Epithelial cell of esophagus (primary cell): Measurements from ENCODE around the gene WDFY1.

Experiments
- DNase-seq: peaks from one replicate; pipeline ENCODE4 v3.0.0; 2010; ENCODE audit warnings: low read depth
- H3K4me3 ChIP-seq: 2 replicates; pipeline ENCODE4 v1.5.1; 2011; ENCODE audit warnings: mild to moderate bottlenecking, low read length, control low read depth
- TF ChIP-seq, protein P1 (sequence below): IDR thresholded peaks from 2 replicates; pipeline ENCODE4 v1.5.1; 2011; ENCODE audit warnings: low read depth, mild to moderate bottlenecking, low read length, control low read depth, inconsistent platforms; ENCODE audit not compliant: insufficient read depth; ENCODE audit errors: missing control alignments

WDFY1 gene

DNA sequence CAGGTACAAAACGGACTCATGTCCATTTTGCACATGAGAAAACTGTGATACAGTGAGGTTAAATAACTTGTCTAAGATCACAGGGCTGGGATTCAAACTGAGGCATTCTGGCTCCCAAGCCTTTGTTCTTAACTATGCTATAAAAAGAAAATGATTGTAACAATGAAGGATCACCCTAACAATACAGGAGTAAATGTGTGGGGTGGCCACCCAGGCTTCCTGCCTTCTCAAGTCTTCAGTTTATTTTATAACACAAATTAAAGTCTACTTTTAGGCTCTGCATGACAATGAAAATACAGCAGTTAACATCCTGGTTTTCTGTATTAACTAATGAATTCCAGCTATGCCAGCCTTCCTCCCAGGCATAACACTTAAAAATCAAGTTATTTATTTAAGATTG is 7.6 kb downstream of the WDFY1 start:
- TF ChIP-seq, protein P1, sequence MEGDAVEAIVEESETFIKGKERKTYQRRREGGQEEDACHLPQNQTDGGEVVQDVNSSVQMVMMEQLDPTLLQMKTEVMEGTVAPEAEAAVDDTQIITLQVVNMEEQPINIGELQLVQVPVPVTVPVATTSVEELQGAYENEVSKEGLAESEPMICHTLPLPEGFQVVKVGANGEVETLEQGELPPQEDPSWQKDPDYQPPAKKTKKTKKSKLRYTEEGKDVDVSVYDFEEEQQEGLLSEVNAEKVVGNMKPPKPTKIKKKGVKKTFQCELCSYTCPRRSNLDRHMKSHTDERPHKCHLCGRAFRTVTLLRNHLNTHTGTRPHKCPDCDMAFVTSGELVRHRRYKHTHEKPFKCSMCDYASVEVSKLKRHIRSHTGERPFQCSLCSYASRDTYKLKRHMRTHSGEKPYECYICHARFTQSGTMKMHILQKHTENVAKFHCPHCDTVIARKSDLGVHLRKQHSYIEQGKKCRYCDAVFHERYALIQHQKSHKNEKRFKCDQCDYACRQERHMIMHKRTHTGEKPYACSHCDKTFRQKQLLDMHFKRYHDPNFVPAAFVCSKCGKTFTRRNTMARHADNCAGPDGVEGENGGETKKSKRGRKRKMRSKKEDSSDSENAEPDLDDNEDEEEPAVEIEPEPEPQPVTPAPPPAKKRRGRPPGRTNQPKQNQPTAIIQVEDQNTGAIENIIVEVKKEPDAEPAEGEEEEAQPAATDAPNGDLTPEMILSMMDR = no peak
- no peak overlapping the region for H3K4me3 ChIP-seq
- no peak for DNase-seq

DNA sequence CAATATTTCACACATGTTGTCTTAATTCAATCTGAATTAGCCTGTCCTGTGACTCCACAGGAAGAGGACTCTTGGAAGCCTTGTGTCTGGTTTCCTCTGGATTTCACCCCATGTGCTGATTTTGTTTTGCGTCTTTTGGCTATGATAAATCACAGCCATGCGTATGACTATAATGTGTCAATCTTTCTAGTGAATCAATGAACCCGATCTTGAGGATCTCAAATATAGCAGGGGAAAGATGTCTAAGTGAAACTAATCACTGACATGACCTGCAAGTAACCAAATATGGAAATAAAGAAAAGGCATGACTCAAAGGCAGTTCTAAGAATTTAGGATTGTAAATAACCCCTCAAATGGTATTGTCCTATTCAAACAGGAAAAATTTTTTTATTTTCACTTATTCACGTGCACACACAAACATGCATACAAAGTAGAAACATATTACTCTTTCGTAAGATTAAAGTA is 8.2 kb downstream of the WDFY1 start:
- H3K4me3 ChIP-seq = no peak overlapping the region
- no peak for DNase-seq
- TF ChIP-seq, protein P1 = no peak

DNA sequence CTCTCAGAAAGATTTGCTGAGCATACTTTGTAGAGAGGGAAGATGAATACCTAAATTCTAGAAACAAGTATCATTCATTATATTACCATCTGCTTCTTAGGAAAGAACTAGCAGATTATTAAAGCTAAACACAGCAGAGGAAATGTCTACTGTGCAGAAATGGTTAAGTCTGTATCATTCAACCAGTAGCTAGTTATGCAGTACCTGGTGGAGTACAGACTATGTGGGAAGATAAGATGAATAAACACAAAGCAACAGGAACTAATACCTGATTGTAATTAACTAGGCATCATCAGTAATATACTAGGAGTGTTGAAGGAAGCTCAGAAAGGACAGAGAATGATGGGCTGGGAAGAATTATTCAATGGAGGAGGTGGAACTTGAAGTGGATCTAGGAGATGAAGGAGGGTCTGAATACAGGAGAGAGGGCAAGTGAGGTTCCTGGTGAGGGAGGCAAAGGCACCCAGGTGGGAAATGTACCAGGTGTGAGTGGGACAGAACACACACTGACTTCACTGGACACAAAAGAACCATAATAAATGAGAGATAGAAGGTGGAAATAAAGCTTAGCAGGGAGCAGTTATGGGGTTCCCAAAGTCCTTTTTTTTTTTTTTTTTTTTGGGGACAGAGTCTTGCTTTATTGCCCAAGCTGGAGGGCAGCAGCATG is 9.5 kb downstream of the WDFY1 start:
- no peak for DNase-seq
- TF ChIP-seq, protein P1 = no peak
- no peak overlapping the region for H3K4me3 ChIP-seq

DNA sequence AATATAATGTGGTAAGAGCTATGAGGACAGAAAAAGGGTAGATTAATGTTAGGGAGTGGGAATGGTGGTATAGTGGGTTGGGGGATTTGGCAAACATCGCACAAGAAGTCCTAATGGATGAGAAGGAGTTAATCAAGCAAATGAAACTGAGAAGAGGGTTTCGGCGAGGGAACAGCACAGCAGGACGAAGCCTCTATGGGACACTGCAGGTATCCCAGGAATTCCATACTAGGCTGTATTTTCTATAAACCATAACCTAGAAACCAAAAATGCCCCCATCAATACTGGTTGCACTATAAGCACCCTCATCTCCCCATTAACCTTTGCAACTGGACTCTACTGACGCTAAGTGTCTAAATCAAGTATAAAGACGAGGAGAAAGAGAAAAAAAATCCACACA is 10.3 kb downstream of the WDFY1 start:
- no peak overlapping the region for H3K4me3 ChIP-seq
- TF ChIP-seq, protein P1 = no peak
- no peak for DNase-seq

DNA sequence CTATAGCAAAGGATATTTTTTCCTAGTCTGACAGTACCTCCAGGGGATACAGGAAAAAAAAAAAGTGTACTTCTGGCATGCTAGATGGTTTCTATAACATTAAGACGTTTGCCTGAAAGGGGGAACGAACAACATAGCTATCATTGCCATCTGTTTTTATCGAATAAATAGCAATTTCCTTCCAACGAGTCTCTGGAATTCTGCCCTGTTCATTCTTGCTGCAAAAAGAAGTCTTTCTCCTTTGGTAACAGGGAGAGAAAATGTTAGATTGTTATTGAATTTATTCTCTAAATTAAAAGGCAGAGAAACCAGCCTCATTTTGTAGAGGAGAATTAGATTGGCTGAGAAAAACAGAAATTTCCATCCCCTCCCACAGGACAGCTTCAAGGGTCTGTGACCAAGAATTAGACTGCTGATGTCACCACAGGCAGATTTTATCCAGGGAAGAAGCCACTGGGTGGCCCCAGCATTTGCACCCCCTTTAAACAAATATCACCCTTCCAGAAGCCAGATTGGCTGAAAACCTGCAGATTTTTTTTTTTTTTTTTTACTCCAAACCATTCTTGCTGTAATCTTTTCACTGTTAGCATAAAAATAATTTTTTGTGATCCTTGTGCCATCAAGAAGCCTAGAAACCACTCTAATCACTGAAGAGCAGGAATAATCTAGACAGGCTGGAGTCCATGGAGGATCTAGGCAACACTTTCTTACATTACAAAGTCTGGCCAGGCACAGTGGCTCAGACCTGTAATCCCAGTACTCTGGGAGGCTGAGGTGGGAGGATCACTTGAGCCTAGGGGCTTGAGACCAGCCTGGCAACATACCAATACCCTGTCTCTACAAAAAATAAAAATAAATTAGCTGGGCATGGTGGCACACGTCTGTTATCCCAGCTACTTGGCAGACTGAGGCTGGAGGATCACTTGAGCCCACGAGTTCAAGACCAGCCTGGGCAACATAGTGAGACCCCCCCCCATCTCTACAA is 12.0 kb downstream of the WDFY1 start:
- DNase-seq = no peak
- no peak overlapping the region for H3K4me3 ChIP-seq
- TF ChIP-seq, protein P1 = no peak

DNA sequence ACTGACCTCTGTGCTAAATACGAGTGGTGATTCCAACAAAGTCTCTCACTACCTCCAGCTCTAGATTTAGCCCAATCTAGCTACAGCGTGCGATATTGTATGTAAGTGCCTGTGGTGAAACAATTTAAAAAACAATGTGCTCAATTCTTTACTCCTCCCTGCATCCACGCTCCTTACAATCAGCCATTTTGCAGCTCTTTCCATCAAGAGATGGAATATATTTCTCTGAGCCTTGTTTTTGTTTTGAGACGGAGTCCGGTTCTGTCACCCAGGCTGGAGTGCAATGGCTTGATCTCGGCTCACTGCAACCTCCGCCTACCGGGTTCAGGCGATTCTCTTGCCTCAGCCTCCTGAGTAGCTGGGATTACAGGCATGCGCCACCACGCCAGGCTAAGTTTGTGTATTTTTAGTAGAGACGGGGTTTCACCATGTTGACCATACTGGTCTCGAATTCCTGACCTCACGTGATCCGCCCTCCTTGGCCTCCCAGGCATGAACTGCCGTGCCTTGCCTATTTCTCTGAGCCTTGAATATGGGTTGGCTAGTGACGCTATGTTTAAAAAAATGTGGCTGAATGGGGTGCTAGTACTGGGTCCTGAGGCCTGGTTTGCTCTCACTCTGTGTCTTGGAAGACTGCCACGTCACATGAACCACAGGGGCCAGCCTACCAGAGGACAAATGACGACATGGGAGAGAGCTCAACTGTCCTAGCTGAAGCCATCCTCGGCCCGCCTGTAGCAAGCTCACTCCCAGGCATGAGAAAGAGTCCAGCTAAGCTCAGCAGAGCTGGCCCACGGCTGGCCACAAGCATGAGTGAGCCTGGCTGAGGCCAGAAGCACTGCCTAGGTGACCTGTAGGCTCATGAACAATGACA is 14.8 kb downstream of the WDFY1 start:
- TF ChIP-seq, protein P1 = no peak
- H3K4me3 ChIP-seq = no peak overlapping the region
- no peak for DNase-seq
